ENCODE results near the gene USP21.

DNA sequence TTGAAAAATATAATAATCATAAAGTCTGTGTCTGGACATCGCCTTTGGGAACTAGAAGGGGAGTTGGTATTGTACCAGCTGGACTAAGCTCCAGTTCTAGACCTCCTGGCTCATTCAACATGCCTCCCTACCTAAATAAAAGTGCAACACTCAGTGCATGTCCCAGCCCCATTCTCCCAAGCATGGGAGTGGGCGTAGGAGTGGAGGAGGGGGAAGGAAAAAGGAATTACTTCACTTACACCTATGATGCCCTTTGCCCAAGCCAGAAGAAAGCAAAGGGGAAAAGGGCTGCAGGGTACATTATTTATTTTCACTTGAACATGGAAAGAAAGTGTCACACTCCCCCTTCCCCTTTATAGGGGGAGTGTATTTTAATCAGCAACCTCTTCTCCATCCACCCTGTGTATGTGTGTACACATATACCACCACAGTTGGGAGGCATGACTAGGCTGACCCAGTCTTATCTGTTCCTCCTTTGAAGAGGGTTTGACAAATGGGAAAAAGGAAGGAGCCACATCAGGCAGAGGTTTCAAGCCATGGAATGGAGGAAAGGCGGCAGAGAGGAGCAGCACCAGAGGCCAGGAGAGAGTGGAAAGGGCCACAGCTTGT, 38.2 kb upstream of the USP21 start:
- TF ChIP-seq CTCF (IDR thresholded peaks at IDR 0.05; ENCODE audit: low read depth, low read length, poor library complexity, severe bottlenecking) (no peak), EZH2phosphoT487 (IDR thresholded peaks at IDR 0.05; ENCODE audit: borderline replicate concordance, low read length) (no peak)
